Raji (cell line): Measurements from ENCODE around the gene F2RL2.

Source experiments
- POLR2A ChIP-seq: IDR thresholded peaks from 2 replicates; pipeline ENCODE4 v1.6.1; 2011; ENCODE audit warnings: low read depth, low read length, control low read depth; ENCODE audit not compliant: insufficient read depth

F2RL2 gene

DNA sequence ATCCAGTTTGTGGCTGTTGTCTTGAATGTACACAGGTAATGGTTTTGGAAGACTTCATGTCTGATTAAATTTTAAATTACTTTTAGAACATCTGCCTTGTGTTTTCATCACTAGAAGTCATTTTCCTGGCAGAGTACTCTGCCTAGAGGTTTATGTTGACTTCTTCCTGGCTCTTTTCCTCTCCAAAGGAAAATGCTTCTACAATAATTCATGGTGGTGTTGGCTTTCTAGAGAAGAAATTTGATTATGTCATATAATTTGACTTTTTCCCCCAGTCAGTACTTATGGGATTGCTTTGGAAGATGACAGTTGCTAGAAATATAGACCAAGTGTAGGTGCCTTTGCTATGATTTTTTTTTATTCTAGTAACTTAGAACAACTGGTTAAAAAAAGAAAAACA is 46.8 kb downstream of the F2RL2 start:
- no peak for TF ChIP-seq POLR2A

DNA sequence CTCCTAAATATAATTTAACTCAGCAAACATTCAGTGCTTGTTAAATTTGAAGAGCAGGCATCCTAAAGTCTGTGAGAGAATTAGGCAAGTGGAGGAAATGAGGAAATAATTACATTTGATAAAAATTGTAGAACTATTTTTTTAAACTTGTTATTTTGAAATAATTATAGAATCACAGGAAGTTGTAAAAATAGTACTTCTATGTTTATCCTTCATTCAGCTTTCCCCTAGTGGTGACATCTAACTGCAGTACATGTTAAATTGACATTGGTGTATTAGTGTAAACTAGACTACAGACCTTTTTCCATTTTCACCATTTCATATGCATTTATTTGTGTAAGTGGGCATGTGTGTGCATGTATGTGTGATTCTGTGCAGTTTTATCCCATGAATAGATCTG is 51.6 kb downstream of the F2RL2 start:
- TF ChIP-seq POLR2A: no peak

DNA sequence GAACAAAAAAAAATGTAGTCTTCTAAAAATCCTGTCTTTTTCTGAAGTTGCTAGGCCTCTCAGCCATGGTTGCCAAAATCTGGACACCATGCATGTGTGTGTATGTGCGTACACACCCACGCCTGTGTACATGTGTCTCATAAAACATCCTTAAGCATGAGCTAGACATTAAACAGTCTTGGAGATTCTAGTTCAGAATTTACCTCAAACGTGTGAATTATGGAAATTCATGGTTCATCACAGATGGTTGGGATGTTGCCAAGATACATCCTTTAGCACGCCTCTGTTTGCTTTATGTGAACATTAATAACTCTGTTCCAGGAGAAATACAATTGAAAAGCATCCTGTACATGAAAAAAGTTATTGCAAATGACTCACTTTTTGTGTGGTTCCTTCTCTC is 53.0 kb downstream of the F2RL2 start:
- TF ChIP-seq POLR2A: no peak
